H9 (cell line): ENCODE measurements around the gene GALR2. TPM values are rescaled to one million over a fixed set of nuclear protein-coding genes. Genes with fewer than 3 reads are reported as not detected.

ENCODE experiments used
- DNase-seq: peaks from one replicate; pipeline ENCODE4 v3.0.0-alpha.2; 2017
- H2AFZ ChIP-seq: one replicate; pipeline ENCODE4 v1.6.1; 2013; ENCODE audit warnings: mild to moderate bottlenecking, low read length, control low read depth, moderate library complexity
- H2AK5ac ChIP-seq: 2 replicates; pipeline ENCODE4 v1.6.1; 2013; ENCODE audit warnings: low read length, control low read depth, mixed read lengths; ENCODE audit not compliant: insufficient read length
- H2BK120ac ChIP-seq: one replicate; pipeline ENCODE4 v1.6.1; 2013; ENCODE audit warnings: low read depth, mild to moderate bottlenecking, low read length, control low read depth, inconsistent platforms; ENCODE audit not compliant: poor library complexity, severe bottlenecking
- H2BK12ac ChIP-seq: 2 replicates; pipeline ENCODE4 v1.6.1; 2013; ENCODE audit warnings: low read length, control low read depth, mixed read lengths, low read depth; ENCODE audit not compliant: insufficient read length
- H2BK15ac ChIP-seq: 2 replicates; pipeline ENCODE4 v1.6.1; 2013; ENCODE audit warnings: low read depth, low read length, control low read depth
- H2BK20ac ChIP-seq: one replicate; pipeline ENCODE4 v1.6.1; 2013; ENCODE audit warnings: low read depth, mild to moderate bottlenecking, low read length, control low read depth, inconsistent platforms; ENCODE audit not compliant: poor library complexity, severe bottlenecking
- H2BK5ac ChIP-seq: 2 replicates; pipeline ENCODE4 v1.6.1; 2013; ENCODE audit warnings: low read length, control low read depth, mixed read lengths; ENCODE audit not compliant: insufficient read length
- H3K14ac ChIP-seq: 2 replicates; pipeline ENCODE4 v1.6.1; 2013; ENCODE audit warnings: low read length, control low read depth; ENCODE audit not compliant: insufficient read depth
- H3K18ac ChIP-seq: 2 replicates; pipeline ENCODE4 v1.6.1; 2013; ENCODE audit warnings: low read depth, mild to moderate bottlenecking, mixed read lengths, low read length, control low read depth; ENCODE audit not compliant: insufficient read length
- H3K23ac ChIP-seq: 2 replicates; pipeline ENCODE4 v1.6.1; 2013; ENCODE audit warnings: low read length, control low read depth, mixed read lengths, low read depth; ENCODE audit not compliant: insufficient read length
- H3K23me2 ChIP-seq: 2 replicates; pipeline ENCODE4 v1.6.1; 2013; ENCODE audit warnings: low read depth, mild to moderate bottlenecking, mixed read lengths, low read length, control low read depth; ENCODE audit not compliant: insufficient read length, poor library complexity, severe bottlenecking
- H3K27ac ChIP-seq: 2 replicates; pipeline ENCODE4 v1.5.1; 2013; ENCODE audit warnings: low read length, control low read depth, mixed read lengths, low read depth; ENCODE audit not compliant: insufficient read length
- H3K27me3 ChIP-seq: 2 replicates; pipeline ENCODE4 v1.6.1; 2013; ENCODE audit warnings: low read length, control low read depth, inconsistent platforms; ENCODE audit not compliant: insufficient read depth
- H3K4ac ChIP-seq: 2 replicates; pipeline ENCODE4 v1.6.1; 2013; ENCODE audit warnings: low read depth, mild to moderate bottlenecking, control low read depth, inconsistent platforms, low read length, moderate library complexity
- H3K4me1 ChIP-seq: 2 replicates; pipeline ENCODE4 v1.6.1; 2013; ENCODE audit warnings: low read length, control low read depth, inconsistent platforms; ENCODE audit not compliant: insufficient read depth
- H3K4me2 ChIP-seq: 2 replicates; pipeline ENCODE4 v1.6.1; 2013; ENCODE audit warnings: low read length, control low read depth, mixed read lengths; ENCODE audit not compliant: insufficient read length, insufficient read depth
- H3K56ac ChIP-seq: 2 replicates; pipeline ENCODE4 v1.6.1; 2013; ENCODE audit warnings: low read depth, mild to moderate bottlenecking, mixed read lengths, low read length, control low read depth; ENCODE audit not compliant: insufficient read length
- H3K79me1 ChIP-seq: 2 replicates; pipeline ENCODE4 v1.6.1; 2013; ENCODE audit warnings: low read depth, mild to moderate bottlenecking, moderate library complexity, low read length, control low read depth, inconsistent platforms; ENCODE audit not compliant: insufficient read depth, poor library complexity, severe bottlenecking
- H3K79me2 ChIP-seq: 2 replicates; pipeline ENCODE4 v1.6.1; 2013; ENCODE audit warnings: low read length, control low read depth, inconsistent platforms; ENCODE audit not compliant: insufficient read depth
- H3K9ac ChIP-seq: 2 replicates; pipeline ENCODE4 v1.6.1; 2013; ENCODE audit warnings: low read length, control low read depth, mixed read lengths; ENCODE audit not compliant: insufficient read length; ENCODE audit errors: extremely low read depth
- H3K9me3 ChIP-seq: one replicate; pipeline ENCODE4 v1.6.1; 2013; ENCODE audit warnings: low read depth, low read length, inconsistent platforms; ENCODE audit not compliant: control insufficient read depth
- H3T11ph ChIP-seq: one replicate; pipeline ENCODE4 v1.6.1; 2013; ENCODE audit warnings: mild to moderate bottlenecking, low read length, control low read depth, inconsistent platforms
- H4K20me1 ChIP-seq: one replicate; pipeline ENCODE4 v1.6.1; 2013; ENCODE audit not compliant: control insufficient read depth, insufficient read length, insufficient read depth
- H4K5ac ChIP-seq: 2 replicates; pipeline ENCODE4 v1.6.1; 2013; ENCODE audit warnings: low read depth, mild to moderate bottlenecking, mixed read lengths, low read length, control low read depth; ENCODE audit not compliant: insufficient read length
- H4K8ac ChIP-seq: replicated peaks from 2 replicates; pipeline ENCODE4 v1.6.1; 2013; ENCODE audit warnings: low read length, control low read depth, mixed read lengths, low read depth; ENCODE audit not compliant: insufficient read length
- H4K91ac ChIP-seq: 2 replicates; pipeline ENCODE4 v1.6.1; 2013; ENCODE audit warnings: low read depth, mild to moderate bottlenecking, moderate library complexity, mixed read lengths, low read length, control low read depth; ENCODE audit not compliant: insufficient read length
- H3K27ac Mint-ChIP-seq, 3 experiments: 2 replicates in 2 of 3; 3 replicates in 1 of 3; pipeline ENCODE4 v1.8.0; 2020 to 2021; ENCODE audit warnings: mixed read lengths in 3 of 3, mild to moderate bottlenecking in 1 of 3, moderate library complexity in 1 of 3
- H3K27me3 Mint-ChIP-seq: 2 replicates; pipeline ENCODE4 v1.8.0; 2021; ENCODE audit warnings: low read depth, mild to moderate bottlenecking, moderate library complexity, mixed read lengths
- H3K36me3 Mint-ChIP-seq, 3 experiments: 2 replicates in 2 of 3; 3 replicates in 1 of 3; pipeline ENCODE4 v1.8.0; 2020 to 2021; ENCODE audit warnings: low read depth in 3 of 3, mixed read lengths in 3 of 3; ENCODE audit not compliant: insufficient read depth in 1 of 3
- H3K4me1 Mint-ChIP-seq, 2 experiments: 2 replicates each; pipeline ENCODE4 v1.8.0; 2020; ENCODE audit warnings: mixed read lengths in 2 of 2
- H3K4me3 Mint-ChIP-seq, 2 experiments: 2 replicates in 1 of 2; 3 replicates in 1 of 2; pipeline ENCODE4 v1.8.0; 2020 to 2021; ENCODE audit warnings: mild to moderate bottlenecking in 2 of 2, mixed read lengths in 2 of 2, moderate library complexity in 1 of 2
- H3K9me3 Mint-ChIP-seq, 2 experiments: 2 replicates in 1 of 2; 3 replicates in 1 of 2; pipeline ENCODE4 v1.8.0; 2020; ENCODE audit warnings: mild to moderate bottlenecking in 2 of 2, mixed read lengths in 2 of 2, moderate library complexity in 1 of 2
- WGBS: extraction: QIAGEN DNeasy Blood & Tissue Kit; methylation state at CpG from one replicate; pipeline ENCODE4 v1.1.7; 2013; ENCODE audit warnings: missing lambda C conversion rate, low lambda C conversion rate, mixed read lengths; ENCODE audit not compliant: insufficient read length; ENCODE audit errors: extremely low coverage; 5-methylcytosine and 5-hydroxymethylcytosine counted together
- total RNA-seq: library from RNA; stranded (reverse); gene quantifications from 2 replicates; pipeline ENCODE4 v1.2.1, GENCODE V29; 2021
- TF ChIP-seq, protein P1 (sequence below): fragments of 200-600 bp; sonication (generic); conservative IDR thresholded peaks from 3 replicates; pipeline ENCODE4 v1.8.0; 2021; ENCODE audit warnings: antibody characterized with exemption, mild to moderate bottlenecking

GALR2 gene
- total RNA-seq, 1 experiment from 2014 or later: 0.81 TPM

DNA sequence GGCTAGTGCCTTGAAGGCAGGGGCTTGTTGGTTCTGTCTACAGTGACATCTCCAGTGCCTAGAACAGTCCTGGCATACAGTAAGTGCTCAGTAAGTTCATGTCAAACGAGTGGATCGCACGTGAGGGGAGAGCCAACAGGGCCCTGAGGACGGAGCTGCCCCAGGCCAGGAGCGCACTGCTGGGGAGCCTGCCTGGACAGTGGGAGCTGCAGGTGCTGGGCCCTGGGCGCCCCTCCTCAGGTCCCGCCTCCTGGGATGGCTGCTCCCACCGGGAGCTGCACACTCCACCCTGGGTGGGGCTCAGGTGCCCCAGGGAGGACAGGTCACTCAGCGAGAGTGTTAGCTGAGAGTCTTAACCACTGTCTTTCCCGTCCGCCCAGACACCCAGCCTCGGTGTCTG lies 49.3 kb upstream of the GALR2 start:
- no peak overlapping the region for H3K27ac Mint-ChIP-seq

More for the DNA sequence above, 49.3 kb upstream of the GALR2 start:
- Histone ChIP-seq H3K27me3 (no peaks in the 10 kb centered on the region), H2BK120ac (no peak overlapping the region), H2BK12ac (no peak overlapping the region), H2AK5ac (no peak overlapping the region), H3K23ac (no peak overlapping the region), H3T11ph (no peak overlapping the region), H3K9ac (no peak overlapping the region), H4K91ac (no peak overlapping the region), H4K8ac (no peak overlapping the region), H3K4me2 (no peak overlapping the region), H2BK20ac (no peak overlapping the region), H3K18ac (no peak overlapping the region), H4K20me1 (no peaks in the 10 kb centered on the region), H3K14ac (no peak overlapping the region), H3K79me1 (no peaks in the 10 kb centered on the region), H2AFZ (no peak overlapping the region), H3K4me1 (peaks cover 2% of the 10 kb centered on the region; the same call in 1 of the 2 replicates), H2BK15ac (no peak overlapping the region), H3K79me2 (no peaks in the 10 kb centered on the region), H3K4ac (no peak overlapping the region), H3K23me2 (no peaks in the 10 kb centered on the region), H4K5ac (no peak overlapping the region), H3K56ac (no peak overlapping the region), H3K27ac (no peak overlapping the region), H3K9me3 (no peaks in the 10 kb centered on the region), H2BK5ac (no peak overlapping the region)
- WGBS: no CpG with 5 or more reads among the region's 12 CpGs
- DNase-seq: no peak
- H3K4me1 Mint-ChIP-seq: peaks cover 10 to 18% of the 10 kb centered on the region in 2 experiments
- no peak overlapping the region for H3K4me3 Mint-ChIP-seq
- TF ChIP-seq, protein P1, sequence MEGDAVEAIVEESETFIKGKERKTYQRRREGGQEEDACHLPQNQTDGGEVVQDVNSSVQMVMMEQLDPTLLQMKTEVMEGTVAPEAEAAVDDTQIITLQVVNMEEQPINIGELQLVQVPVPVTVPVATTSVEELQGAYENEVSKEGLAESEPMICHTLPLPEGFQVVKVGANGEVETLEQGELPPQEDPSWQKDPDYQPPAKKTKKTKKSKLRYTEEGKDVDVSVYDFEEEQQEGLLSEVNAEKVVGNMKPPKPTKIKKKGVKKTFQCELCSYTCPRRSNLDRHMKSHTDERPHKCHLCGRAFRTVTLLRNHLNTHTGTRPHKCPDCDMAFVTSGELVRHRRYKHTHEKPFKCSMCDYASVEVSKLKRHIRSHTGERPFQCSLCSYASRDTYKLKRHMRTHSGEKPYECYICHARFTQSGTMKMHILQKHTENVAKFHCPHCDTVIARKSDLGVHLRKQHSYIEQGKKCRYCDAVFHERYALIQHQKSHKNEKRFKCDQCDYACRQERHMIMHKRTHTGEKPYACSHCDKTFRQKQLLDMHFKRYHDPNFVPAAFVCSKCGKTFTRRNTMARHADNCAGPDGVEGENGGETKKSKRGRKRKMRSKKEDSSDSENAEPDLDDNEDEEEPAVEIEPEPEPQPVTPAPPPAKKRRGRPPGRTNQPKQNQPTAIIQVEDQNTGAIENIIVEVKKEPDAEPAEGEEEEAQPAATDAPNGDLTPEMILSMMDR: no peak
- no peaks in the 10 kb centered on the region for H3K36me3 Mint-ChIP-seq
- no peaks in the 10 kb centered on the region; a peak in 1 of 5 replicates for H3K9me3 Mint-ChIP-seq
- H3K27me3 Mint-ChIP-seq: peaks cover 5% of the 10 kb centered on the region; the same call in 1 of the 2 replicates
